IPS-18a (cell line): ENCODE results near the gene ZNF784.

Source experiments
- H3K27ac ChIP-seq: one replicate; pipeline ENCODE4 v1.5.1; 2013; ENCODE audit warnings: low read length
- H3K27me3 ChIP-seq: one replicate; pipeline ENCODE4 v1.6.1; 2013; ENCODE audit warnings: mild to moderate bottlenecking, low read length; ENCODE audit not compliant: control insufficient read depth, insufficient read depth
- H3K36me3 ChIP-seq: one replicate; pipeline ENCODE4 v1.6.1; 2013; ENCODE audit warnings: low read depth, low read length; ENCODE audit not compliant: control insufficient read depth
- H3K4me1 ChIP-seq: one replicate; pipeline ENCODE4 v1.6.1; 2013; ENCODE audit warnings: low read depth, low read length; ENCODE audit not compliant: control insufficient read depth
- H3K4me3 ChIP-seq: one replicate; pipeline ENCODE4 v1.5.1; 2013; ENCODE audit warnings: low read length
- H3K9ac ChIP-seq: one replicate; pipeline ENCODE4 v1.6.1; 2013; ENCODE audit warnings: mild to moderate bottlenecking, low read length, moderate library complexity
- H3K9me3 ChIP-seq: one replicate; pipeline ENCODE4 v1.6.1; 2013; ENCODE audit warnings: low read depth, low read length; ENCODE audit not compliant: control insufficient read depth

Gene ZNF784

GRCh38 chr19:55614711-55615542, 9.4 kb downstream of the ZNF784 start:
- no peak overlapping the region for H3K9ac ChIP-seq
- peaks cover 5% of the 10 kb centered on the region for H3K36me3 ChIP-seq
- no peak overlapping the region for H3K27ac ChIP-seq
- no peaks in the 10 kb centered on the region for H3K27me3 ChIP-seq
- no peaks in the 10 kb centered on the region for H3K9me3 ChIP-seq
- H3K4me1 ChIP-seq = no peaks in the 10 kb centered on the region
- no peak overlapping the region for H3K4me3 ChIP-seq

GRCh38 chr19:55613930-55614710, 10.2 kb downstream of the ZNF784 start:
- Histone ChIP-seq H3K9me3 (no peaks in the 10 kb centered on the region), H3K4me3 (no peak overlapping the region), H3K36me3 (peaks cover 12% of the 10 kb centered on the region), H3K27me3 (no peaks in the 10 kb centered on the region), H3K27ac (no peak overlapping the region), H3K9ac (no peak overlapping the region), H3K4me1 (no peaks in the 10 kb centered on the region)

DNA sequence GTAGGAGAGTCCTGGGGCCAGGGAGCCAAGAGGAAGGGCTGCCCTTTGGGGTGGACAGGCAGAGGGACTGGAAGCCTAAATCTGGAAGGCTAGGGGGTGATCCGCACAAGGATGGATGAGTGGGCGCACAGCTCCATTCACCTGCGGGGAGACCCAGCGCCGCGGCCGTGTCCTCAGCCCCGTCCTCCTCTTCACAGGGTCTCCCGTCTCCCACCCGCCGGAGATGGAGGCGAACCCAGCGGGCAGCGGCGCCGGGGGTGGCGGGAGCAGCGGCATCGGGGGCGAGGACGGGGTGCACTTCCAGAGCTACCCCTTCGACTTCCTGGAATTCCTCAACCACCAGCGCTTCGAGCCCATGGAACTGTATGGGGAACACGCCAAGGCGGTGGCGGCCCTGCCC, 11.0 kb downstream of the ZNF784 start:
- no peaks in the 10 kb centered on the region for H3K27me3 ChIP-seq
- H3K4me1 ChIP-seq = no peaks in the 10 kb centered on the region
- no peak overlapping the region for H3K27ac ChIP-seq
- no peaks in the 10 kb centered on the region for H3K9me3 ChIP-seq
- no peak overlapping the region for H3K9ac ChIP-seq
- peaks cover 12% of the 10 kb centered on the region for H3K36me3 ChIP-seq
- no peak overlapping the region for H3K4me3 ChIP-seq

DNA sequence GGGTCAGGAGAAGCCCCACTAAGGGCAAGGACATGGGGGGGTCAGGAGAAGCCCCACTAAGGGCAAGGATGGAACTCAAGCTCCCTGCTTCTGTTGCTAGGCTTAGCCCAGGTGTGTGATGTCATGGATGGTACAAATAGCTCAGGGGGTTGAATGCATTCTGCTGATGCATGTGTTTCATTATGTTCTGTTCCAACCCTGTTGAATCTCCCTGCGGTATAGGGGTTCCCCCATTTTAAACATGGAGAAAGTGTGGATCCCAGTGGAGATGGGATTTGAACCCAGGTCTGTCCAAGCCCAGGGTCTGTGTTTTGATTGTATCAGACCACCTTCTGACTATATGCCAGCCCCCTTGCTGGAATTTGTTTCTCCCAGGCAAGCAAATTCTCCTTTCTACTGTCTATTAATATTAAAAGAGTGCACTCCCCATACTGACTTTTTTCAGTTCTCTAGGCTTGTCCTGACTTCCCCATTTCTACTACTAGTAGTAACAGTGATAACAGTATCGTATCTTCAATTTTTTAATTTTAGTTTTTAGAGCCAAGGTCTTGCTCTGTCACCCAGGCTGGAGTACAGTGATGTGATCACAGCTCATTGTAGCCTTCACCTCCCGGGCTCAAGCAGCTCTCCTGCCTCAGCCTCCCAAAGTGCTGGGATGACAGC, 12.3 kb downstream of the ZNF784 start:
- Histone ChIP-seq H3K27me3 (no peaks in the 10 kb centered on the region), H3K4me3 (no peak overlapping the region), H3K9ac (no peak overlapping the region), H3K4me1 (no peaks in the 10 kb centered on the region), H3K27ac (no peak overlapping the region), H3K9me3 (no peaks in the 10 kb centered on the region), H3K36me3 (peaks cover 7% of the 10 kb centered on the region)

GRCh38 chr19:55611300-55611982, 12.9 kb downstream of the ZNF784 start:
- peaks cover 7% of the 10 kb centered on the region for H3K36me3 ChIP-seq
- no peaks in the 10 kb centered on the region for H3K9me3 ChIP-seq
- H3K4me3 ChIP-seq = no peak overlapping the region
- no peak overlapping the region for H3K27ac ChIP-seq
- peaks cover 4% of the 10 kb centered on the region for H3K4me1 ChIP-seq
- H3K27me3 ChIP-seq = no peaks in the 10 kb centered on the region
- no peak overlapping the region for H3K9ac ChIP-seq

GRCh38 chr19:55609326-55609725, 15.0 kb downstream of the ZNF784 start:
- H3K27ac ChIP-seq = no peak overlapping the region
- H3K4me1 ChIP-seq = peaks cover 9% of the 10 kb centered on the region
- H3K9ac ChIP-seq = no peak overlapping the region
- no peaks in the 10 kb centered on the region for H3K9me3 ChIP-seq
- H3K36me3 ChIP-seq = peaks cover 7% of the 10 kb centered on the region
- no peak overlapping the region for H3K4me3 ChIP-seq
- H3K27me3 ChIP-seq = no peaks in the 10 kb centered on the region

- H3K4me3 ChIP-seq = peak overlapping the region; percentile 73
- H3K9me3 ChIP-seq = no peaks in the 10 kb centered on the region
- H3K27ac ChIP-seq = no peak overlapping the region
- peaks cover 9% of the 10 kb centered on the region for H3K4me1 ChIP-seq
- no peaks in the 10 kb centered on the region for H3K27me3 ChIP-seq
- no peak overlapping the region for H3K9ac ChIP-seq
- peaks cover 7% of the 10 kb centered on the region for H3K36me3 ChIP-seq
Measured at GRCh38 chr19:55606817-55607216, 17.5 kb downstream of the ZNF784 start.

DNA sequence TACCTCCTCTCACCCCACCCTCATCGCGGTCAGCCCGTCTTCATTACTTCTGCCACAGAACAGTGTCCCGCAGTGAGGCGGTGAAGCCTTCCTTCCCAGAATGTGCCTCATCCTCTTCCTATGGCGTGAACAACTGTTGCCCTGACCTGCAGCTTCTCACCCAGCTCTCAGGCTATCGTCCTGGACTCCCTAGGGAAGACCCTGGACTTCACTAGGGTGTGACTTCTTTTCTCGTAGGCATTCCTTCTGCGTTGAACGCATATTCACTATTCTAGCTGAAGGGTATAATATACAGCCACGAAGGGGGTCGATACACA, 17.9 kb downstream of the ZNF784 start:
- Histone ChIP-seq H3K36me3 (peaks cover 7% of the 10 kb centered on the region), H3K9me3 (no peaks in the 10 kb centered on the region), H3K27me3 (no peaks in the 10 kb centered on the region), H3K4me1 (peaks cover 9% of the 10 kb centered on the region), H3K4me3 (peak overlapping the region; percentile 73), H3K9ac (no peak overlapping the region), H3K27ac (no peak overlapping the region)

GRCh38 chr19:55605637-55606470, 18.5 kb downstream of the ZNF784 start, which contains the start of gene ZNF865:
Gene ZNF865, plus strand, starts transcription at chr19:55605647. Its CDS starts 7,972 bp downstream, at chr19:55613619.
- Histone ChIP-seq H3K36me3 (peaks cover 7% of the 10 kb centered on the region), H3K4me1 (peaks cover 9% of the 10 kb centered on the region), H3K4me3 (peak within 1 kb of the TSS; percentile 73), H3K27me3 (no peaks in the 10 kb centered on the region), H3K27ac (peak within 1 kb of the TSS; percentile 92), H3K9ac (peak within 1 kb of the TSS; percentile 84), H3K9me3 (no peaks in the 10 kb centered on the region)

DNA sequence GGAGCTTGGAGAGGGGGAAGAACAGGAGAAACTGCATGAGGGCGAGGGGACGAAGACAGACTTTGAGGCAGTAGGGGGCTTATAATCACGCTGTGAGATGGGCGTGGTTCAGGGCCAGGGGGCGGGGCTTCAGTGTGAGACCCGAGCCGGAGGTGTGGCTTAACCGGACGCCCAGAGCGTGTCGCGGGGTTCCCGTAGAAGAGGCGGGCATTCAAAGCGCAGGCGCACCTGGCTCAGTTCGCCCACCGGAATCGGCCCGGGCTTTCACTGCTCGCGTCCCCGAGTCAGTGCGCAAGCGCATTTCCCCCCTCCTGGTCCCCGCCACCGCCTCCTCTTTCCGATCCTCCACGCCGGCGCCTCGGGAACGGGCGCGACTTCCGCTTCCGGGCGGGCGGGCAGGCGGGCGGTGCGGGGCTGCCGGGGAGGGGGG, 19.1 kb downstream of the ZNF784 start:
- peaks cover 7% of the 10 kb centered on the region for H3K36me3 ChIP-seq
- H3K9ac ChIP-seq = peak overlapping the region; percentile 74
- no peaks in the 10 kb centered on the region for H3K9me3 ChIP-seq
- H3K4me3 ChIP-seq = peak overlapping the region; percentile 73
- no peak overlapping the region for H3K27ac ChIP-seq
- H3K27me3 ChIP-seq = no peaks in the 10 kb centered on the region
- peaks cover 9% of the 10 kb centered on the region for H3K4me1 ChIP-seq
